Neural progenitor cell (in vitro differentiated cells): ENCODE measurements around the gene IFITM5.

Experiments
- EZH2phosphoT487 ChIP-seq: fragments of 200-600 bp; sonication (generic); IDR thresholded peaks from 2 replicates; pipeline ENCODE4 v1.6.1; 2017; ENCODE audit warnings: antibody characterized with exemption
- TF ChIP-seq, protein P1 (sequence below): fragments of 200-600 bp; sonication (generic); IDR thresholded peaks from 2 replicates; pipeline ENCODE4 v1.5.1; 2017; ENCODE audit warnings: antibody characterized with exemption, mild to moderate bottlenecking

DNA sequence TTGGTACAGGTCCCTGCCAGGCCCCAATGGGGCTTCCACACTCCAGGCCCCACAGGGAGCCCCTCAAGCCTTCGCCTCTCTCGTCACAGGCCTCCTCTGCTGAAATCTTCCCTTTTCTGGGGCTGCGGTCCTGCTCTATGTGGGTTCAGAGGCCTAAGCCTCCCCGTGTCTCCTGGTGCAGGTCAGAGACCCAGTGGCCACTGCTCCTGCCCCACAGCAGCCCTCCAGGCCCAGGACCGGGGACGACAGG is 27.2 kb upstream of the IFITM5 start:
- TF ChIP-seq, protein P1, sequence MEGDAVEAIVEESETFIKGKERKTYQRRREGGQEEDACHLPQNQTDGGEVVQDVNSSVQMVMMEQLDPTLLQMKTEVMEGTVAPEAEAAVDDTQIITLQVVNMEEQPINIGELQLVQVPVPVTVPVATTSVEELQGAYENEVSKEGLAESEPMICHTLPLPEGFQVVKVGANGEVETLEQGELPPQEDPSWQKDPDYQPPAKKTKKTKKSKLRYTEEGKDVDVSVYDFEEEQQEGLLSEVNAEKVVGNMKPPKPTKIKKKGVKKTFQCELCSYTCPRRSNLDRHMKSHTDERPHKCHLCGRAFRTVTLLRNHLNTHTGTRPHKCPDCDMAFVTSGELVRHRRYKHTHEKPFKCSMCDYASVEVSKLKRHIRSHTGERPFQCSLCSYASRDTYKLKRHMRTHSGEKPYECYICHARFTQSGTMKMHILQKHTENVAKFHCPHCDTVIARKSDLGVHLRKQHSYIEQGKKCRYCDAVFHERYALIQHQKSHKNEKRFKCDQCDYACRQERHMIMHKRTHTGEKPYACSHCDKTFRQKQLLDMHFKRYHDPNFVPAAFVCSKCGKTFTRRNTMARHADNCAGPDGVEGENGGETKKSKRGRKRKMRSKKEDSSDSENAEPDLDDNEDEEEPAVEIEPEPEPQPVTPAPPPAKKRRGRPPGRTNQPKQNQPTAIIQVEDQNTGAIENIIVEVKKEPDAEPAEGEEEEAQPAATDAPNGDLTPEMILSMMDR: no peak
- TF ChIP-seq EZH2phosphoT487: no peak
